ENCODE results near the gene SLC6A4.

- TF ChIP-seq EP300 (IDR thresholded peaks at IDR 0.05; ENCODE audit: borderline replicate concordance) (no peak), FOXM1 (IDR thresholded peaks at IDR 0.05; ENCODE audit: borderline replicate concordance, low read depth) (no peak), TAF1 (IDR thresholded peaks at IDR 0.05; ENCODE audit: low read depth) (no peak), TCF12 (IDR thresholded peaks at IDR 0.05; ENCODE audit: low read depth) (no peak), YY1 (IDR thresholded peaks at IDR 0.05; ENCODE audit: low read depth) (no peak), RAD21 (IDR thresholded peaks at IDR 0.05; ENCODE audit: low read depth) (no peak), NFIC (IDR thresholded peaks at IDR 0.05) (no peak), EGR1 (IDR thresholded peaks at IDR 0.05) (no peak), CREB1 (IDR thresholded peaks at IDR 0.05; ENCODE audit: low read depth) (no peak), MAX (IDR thresholded peaks at IDR 0.05) (no peak), CEBPB (IDR thresholded peaks at IDR 0.05) (no peak), ZBTB7A (IDR thresholded peaks at IDR 0.05; ENCODE audit: low read depth) (no peak)
- TF ChIP-seq, protein P1, sequence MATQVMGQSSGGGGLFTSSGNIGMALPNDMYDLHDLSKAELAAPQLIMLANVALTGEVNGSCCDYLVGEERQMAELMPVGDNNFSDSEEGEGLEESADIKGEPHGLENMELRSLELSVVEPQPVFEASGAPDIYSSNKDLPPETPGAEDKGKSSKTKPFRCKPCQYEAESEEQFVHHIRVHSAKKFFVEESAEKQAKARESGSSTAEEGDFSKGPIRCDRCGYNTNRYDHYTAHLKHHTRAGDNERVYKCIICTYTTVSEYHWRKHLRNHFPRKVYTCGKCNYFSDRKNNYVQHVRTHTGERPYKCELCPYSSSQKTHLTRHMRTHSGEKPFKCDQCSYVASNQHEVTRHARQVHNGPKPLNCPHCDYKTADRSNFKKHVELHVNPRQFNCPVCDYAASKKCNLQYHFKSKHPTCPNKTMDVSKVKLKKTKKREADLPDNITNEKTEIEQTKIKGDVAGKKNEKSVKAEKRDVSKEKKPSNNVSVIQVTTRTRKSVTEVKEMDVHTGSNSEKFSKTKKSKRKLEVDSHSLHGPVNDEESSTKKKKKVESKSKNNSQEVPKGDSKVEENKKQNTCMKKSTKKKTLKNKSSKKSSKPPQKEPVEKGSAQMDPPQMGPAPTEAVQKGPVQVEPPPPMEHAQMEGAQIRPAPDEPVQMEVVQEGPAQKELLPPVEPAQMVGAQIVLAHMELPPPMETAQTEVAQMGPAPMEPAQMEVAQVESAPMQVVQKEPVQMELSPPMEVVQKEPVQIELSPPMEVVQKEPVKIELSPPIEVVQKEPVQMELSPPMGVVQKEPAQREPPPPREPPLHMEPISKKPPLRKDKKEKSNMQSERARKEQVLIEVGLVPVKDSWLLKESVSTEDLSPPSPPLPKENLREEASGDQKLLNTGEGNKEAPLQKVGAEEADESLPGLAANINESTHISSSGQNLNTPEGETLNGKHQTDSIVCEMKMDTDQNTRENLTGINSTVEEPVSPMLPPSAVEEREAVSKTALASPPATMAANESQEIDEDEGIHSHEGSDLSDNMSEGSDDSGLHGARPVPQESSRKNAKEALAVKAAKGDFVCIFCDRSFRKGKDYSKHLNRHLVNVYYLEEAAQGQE (IDR thresholded peaks at IDR 0.05; ENCODE audit: low read depth), result no peak
- TF ChIP-seq, protein P2, sequence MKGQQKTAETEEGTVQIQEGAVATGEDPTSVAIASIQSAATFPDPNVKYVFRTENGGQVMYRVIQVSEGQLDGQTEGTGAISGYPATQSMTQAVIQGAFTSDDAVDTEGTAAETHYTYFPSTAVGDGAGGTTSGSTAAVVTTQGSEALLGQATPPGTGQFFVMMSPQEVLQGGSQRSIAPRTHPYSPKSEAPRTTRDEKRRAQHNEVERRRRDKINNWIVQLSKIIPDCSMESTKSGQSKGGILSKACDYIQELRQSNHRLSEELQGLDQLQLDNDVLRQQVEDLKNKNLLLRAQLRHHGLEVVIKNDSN (IDR thresholded peaks at IDR 0.05), result no peak
These were observed 16.7 kb downstream of the SLC6A4 start for GRCh38 chr17:30218799-30219198.
